Body of pancreas (tissue), 4 donors: ENCODE results near the gene UBE2E2.

Source experiments
- CTCF ChIP-seq, 7 experiments: fragments of 450-650 bp in 4 of 7; fragments of 200-600 bp in 3 of 7; sonication (generic) in 3 of 7; IDR thresholded peaks; one replicate each; pipeline ENCODE4 v1.5.1; 2016 to 2019; ENCODE audit warnings: antibody characterized with exemption in 7 of 7
- POLR2A ChIP-seq, 3 donors: fragments of 450-650 bp; IDR thresholded peaks; one replicate each; pipeline ENCODE4 v1.6.1; 2016; ENCODE audit warnings: antibody characterized with exemption in 3 of 3, mild to moderate bottlenecking in 2 of 3

- TF ChIP-seq POLR2A (IDR thresholded peaks at IDR 0.05): no peak
- TF ChIP-seq CTCF (IDR thresholded peaks at IDR 0.05): no peak
These were observed 398.1 kb downstream of the UBE2E2 start for GRCh38 chr3:23601091-23601822.
